HG02571 (cell line): Measurements from ENCODE around the gene RPN1.
"Not testable (repeated sequence)": the region's sequence is repeated elsewhere in the genome, so short reads cannot be mapped to it uniquely, and the experiment has no call there.

Experiments
- ATAC-seq: cut with Tn5 transposase; IDR thresholded peaks from one replicate; pipeline ENCODE4 v1.9.1; 2021; ENCODE audit warnings: mild to moderate bottlenecking, moderate library complexity; ENCODE audit not compliant: unreplicated experiment

The RPN1 gene

GRCh38 chr3:128653383-128653992, 2.9 kb upstream of the RPN1 start:
- ATAC-seq = not testable (repeated sequence)

GRCh38 chr3:128648940-128649663, 1.5 kb downstream of the RPN1 start:
- ATAC-seq = no peak

- ATAC-seq = no peak
Observed at GRCh38 chr3:128648402-128648801, 2.2 kb downstream of the RPN1 start.

GRCh38 chr3:128647307-128647706, 3.3 kb downstream of the RPN1 start:
- ATAC-seq = no peak

GRCh38 chr3:128634075-128634611, 16.5 kb downstream of the RPN1 start:
- no peak for ATAC-seq

- ATAC-seq = no peak
Observed at GRCh38 chr3:128632301-128632700, 18.3 kb downstream of the RPN1 start.

- no peak for ATAC-seq
Observed at GRCh38 chr3:128629936-128630335, 20.7 kb downstream of the RPN1 start.

- no peak for ATAC-seq
Observed at GRCh38 chr3:128625409-128625945, 25.1 kb downstream of the RPN1 start.

GRCh38 chr3:128624526-128625138, 26.0 kb downstream of the RPN1 start:
- ATAC-seq = no peak

GRCh38 chr3:128623762-128624176, 26.8 kb downstream of the RPN1 start:
- no peak for ATAC-seq

GRCh38 chr3:128621931-128622330, 28.7 kb downstream of the RPN1 start:
- no peak for ATAC-seq

- no peak for ATAC-seq
Observed at GRCh38 chr3:128621234-128621633, 29.4 kb downstream of the RPN1 start.

- ATAC-seq = no peak
Observed at GRCh38 chr3:128620268-128620691, 30.3 kb downstream of the RPN1 start.

- ATAC-seq = no peak
Observed at GRCh38 chr3:128619146-128619890, 31.3 kb downstream of the RPN1 start.

GRCh38 chr3:128618398-128618726, 32.3 kb downstream of the RPN1 start:
- no peak for ATAC-seq

GRCh38 chr3:128617557-128618397, 32.8 kb downstream of the RPN1 start:
- peak; percentile 86 for ATAC-seq

- no peak for ATAC-seq
Observed at GRCh38 chr3:128617270-128617556, 33.4 kb downstream of the RPN1 start.

- ATAC-seq = no peak
Observed at GRCh38 chr3:128616516-128617269, 33.9 kb downstream of the RPN1 start.

- no peak for ATAC-seq
Observed at GRCh38 chr3:128614076-128614475, 36.5 kb downstream of the RPN1 start.
